GM12801 (cell line): Measurements from ENCODE around the gene BMF.

Source experiments
- CTCF ChIP-seq: IDR thresholded peaks from one replicate; pipeline ENCODE4 v1.5.1; 2011; ENCODE audit warnings: control low read depth; ENCODE audit not compliant: insufficient read length; ENCODE audit errors: extremely low read depth

Gene BMF

GRCh38 chr15:40092979-40093869, 15.5 kb downstream of the BMF start:
- no peak for TF ChIP-seq CTCF

- TF ChIP-seq CTCF: no peak
Observed at GRCh38 chr15:40092256-40092978, 16.3 kb downstream of the BMF start.

- TF ChIP-seq CTCF: no peak
Observed at GRCh38 chr15:40091861-40092255, 16.8 kb downstream of the BMF start.

- TF ChIP-seq CTCF: no peak
Observed at GRCh38 chr15:40090774-40091455, 17.8 kb downstream of the BMF start.

GRCh38 chr15:40088929-40089755, 19.5 kb downstream of the BMF start:
- no peak for TF ChIP-seq CTCF

- TF ChIP-seq CTCF: no peak
Observed at GRCh38 chr15:40087991-40088928, 20.4 kb downstream of the BMF start.
